8988T (cell line): ENCODE measurements around the gene CTBP2.
"Not testable (repeated sequence)": the region's sequence is repeated elsewhere in the genome, so short reads cannot be mapped to it uniquely, and the experiment has no call there.

ENCODE experiments used
- DNase-seq: peaks from one replicate; pipeline ENCODE4 v3.0.0; 2011

CTBP2 gene

GRCh38 chr10:125157505-125157904, 2.9 kb downstream of the CTBP2 start:
- DNase-seq: no peak

DNA sequence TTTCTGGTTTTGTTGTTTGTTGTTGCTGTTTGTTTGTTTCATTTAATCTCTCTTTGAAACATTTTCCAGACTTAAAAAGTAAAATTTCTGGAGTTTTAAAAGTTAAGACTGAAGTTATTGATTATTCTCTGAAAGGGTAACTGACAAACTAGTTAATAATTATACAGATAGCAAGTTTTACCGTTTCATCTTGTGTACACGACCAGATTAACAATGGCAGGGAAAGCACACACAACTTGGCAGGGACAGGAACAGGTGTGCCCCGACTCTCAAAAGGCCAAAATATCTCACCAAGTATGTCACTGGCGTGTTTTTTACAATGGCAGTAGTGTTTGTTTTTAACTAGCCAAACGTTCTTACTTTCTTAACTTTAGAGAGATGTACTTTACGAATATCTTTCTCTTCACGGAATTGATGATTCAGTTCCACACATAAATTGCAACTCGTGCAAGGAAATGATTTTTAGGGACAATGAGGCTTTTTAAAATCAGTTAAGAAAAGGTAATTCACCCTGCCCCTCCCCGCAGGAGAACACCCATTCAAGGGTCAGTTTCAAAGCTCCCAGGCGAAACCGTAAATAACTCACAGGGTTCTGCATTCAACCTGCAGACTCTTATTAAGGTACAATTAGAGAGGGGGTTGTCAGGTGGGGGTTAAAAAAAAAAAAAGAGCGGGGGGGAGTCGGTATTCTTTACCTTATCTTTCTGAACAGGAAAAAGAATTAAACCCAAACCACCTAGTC, 3.5 kb downstream of the CTBP2 start:
- no peak for DNase-seq

DNA sequence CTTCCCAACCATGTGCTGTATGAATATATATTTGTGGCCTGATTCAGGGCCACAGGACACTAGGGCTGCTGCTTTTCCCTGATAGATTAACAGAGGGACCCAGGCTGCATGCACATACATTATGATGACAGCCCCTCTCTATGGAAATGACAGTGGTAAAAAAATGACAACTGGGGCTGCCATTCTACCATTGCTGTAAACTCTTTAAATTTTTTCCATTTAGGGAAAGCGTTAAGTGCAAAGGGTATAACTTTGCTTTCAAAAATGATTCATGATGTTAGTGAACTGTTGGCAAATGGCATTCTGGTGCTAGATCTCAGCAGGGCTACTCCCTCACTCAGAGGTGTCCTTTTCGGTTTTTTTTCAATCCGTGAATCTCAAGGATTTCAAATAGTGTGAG, 4.2 kb downstream of the CTBP2 start:
- no peak for DNase-seq

DNA sequence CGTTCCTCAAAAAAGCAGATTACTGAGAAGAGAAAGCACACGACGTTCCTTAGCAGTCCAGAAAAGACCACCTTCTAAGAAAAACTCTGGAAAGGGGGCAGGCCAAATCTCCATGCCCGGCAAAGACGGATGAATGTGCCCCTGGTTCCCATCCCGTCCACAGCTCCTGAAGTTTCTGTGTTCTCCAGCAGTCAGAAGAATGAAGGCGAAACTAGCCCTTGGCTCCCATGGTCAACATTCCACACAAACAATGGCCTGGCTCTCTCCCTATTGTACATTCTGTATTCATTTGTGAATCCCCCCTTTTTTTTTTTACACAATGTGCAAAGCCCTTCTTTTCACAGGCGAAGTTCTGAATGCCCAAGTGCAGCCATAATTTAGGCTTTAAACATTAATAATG, 5.3 kb downstream of the CTBP2 start:
- no peak for DNase-seq

GRCh38 chr10:125154529-125154928, 5.8 kb downstream of the CTBP2 start:
- no peak for DNase-seq

DNA sequence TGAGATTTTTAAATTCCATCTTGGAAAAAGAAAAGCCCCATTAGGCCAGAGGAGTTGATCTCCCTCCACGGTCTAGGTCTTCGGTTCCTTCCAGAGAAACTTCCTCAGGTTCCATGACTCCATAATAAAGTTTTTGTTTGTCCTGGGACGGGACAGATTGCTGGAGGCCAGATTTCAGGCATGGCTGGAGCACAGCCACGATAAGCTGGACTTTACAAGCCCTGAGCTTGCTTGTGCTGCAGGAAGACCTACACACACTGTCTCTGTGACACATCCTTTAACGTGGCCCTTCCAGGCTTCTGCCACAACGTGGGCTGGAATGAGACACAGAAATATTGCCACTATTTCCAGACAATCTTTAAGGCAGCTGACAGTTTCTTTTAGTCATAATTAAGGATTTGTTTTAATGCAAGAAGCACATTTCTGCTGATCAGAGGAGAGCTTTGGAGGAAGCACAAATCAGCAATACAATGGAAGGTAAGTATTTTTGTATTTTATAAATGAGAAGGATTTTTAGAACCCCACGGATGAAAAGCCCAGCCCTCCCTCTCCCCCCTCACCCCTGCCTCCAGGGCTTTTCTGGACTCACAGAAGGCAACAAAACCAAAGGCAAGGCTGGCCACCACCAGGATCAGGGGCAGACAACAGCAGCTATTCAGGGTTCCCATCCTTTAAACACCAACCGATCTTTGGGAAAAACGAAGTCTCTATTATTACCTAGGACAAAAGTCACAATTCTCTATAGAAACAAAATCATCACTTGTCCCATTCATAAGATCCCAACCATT, 6.5 kb downstream of the CTBP2 start:
- no peak for DNase-seq

- no peak for DNase-seq
These were observed 7.7 kb downstream of the CTBP2 start for GRCh38 chr10:125152450-125153368.

GRCh38 chr10:125151553-125152449, 8.6 kb downstream of the CTBP2 start:
- DNase-seq: no peak

DNA sequence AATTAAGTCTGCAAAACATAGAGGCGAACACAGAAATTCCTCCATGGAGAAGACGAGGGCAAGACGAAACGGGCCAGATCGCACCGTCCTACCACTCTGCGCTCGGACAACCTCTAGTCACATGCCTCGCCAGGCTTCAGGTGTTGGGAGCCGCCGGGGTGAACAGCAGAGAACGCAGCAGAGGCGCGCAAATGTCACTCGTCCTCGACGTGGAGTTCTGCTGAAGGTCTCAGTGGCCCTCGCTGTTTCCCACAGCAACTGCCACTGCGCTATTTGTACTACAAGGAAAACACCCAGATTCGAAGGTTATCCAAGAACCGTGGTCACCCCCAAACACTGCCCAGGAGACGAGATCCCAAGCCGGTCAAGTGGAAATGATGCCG, 9.2 kb downstream of the CTBP2 start:
- no peak for DNase-seq

- DNase-seq: not testable (repeated sequence)
These were observed 9.8 kb downstream of the CTBP2 start for GRCh38 chr10:125150376-125151083.

DNA sequence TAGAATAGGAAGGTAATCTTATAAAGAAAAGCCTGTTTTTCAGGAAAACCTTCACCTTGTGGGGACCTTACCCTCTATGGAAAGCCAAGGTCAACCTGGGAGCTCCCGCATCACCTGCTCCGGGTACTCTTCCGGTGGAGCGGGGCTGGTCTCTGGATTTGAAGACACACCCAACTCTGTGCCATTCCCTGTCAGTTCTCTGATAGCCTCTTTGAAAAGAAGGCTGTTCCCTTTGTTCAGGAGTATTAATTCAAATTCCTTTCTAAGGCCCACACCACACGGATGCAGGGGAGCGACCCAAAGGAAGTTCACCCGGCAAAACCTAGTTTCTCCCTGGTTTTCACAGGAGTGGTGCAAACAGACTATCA, 10.7 kb downstream of the CTBP2 start:
- DNase-seq: no peak

GRCh38 chr10:125149036-125149679, 11.2 kb downstream of the CTBP2 start:
- DNase-seq: no peak

- DNase-seq: no peak
These were observed 11.8 kb downstream of the CTBP2 start for GRCh38 chr10:125148528-125148927.

DNA sequence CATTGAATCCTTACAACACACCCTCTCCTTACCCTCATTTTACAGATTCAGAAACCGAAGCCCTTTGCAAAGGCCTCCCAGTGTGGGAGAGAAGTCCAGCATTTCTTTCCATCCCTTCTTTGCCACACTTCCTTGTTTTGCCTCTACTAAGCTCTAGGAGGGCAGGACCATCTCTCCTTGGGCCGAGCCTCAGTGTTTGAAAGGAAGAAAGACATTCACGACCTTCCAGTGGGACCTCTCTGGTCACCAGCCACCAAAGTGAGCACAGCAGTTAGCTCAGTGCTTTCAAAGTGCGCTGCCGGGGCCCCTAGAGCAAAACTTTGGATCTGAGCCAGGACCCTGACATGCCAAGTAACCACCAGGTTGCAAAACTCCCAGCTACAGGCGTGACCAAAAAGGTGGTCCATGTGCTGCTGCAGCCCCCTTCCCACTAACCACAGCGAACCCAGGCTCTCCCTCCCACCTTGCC, 12.4 kb downstream of the CTBP2 start:
- DNase-seq: no peak

DNA sequence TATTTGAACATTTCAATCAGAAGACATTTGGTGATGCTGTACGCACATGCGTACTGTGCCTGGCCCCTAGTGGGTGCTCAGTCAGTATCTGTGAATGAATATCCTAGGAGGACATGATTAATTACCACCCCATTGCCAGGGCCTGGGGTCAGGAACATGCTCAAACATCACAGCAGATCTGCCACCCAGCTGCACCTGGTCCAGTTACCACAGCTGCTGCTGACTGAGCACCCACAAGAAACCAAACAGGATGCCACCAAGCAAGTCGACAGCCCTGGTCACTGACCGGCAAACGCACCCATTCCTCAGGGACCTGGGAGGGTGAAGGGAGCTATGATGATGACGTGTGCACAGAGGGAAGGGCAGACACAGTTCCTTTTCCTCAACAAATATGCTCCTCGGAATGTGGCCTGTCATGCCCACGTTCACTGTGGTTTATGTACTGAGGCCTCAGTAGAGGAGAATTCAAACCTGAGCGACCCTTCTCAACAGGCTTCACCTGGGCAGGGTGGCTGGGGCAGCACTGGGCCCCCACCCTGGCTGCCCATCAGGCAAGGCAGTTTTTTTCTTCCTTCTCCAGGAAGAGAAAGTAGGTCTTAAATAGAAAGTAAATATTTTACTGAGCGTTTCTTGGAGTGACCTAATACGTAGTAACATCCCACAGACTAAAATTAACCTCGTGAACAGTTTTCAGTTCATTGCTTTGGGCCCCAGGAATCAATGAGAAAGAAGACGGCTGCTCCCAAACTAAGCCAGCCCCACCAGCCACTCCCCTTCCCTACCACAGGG, 13.4 kb downstream of the CTBP2 start:
- no peak for DNase-seq

DNA sequence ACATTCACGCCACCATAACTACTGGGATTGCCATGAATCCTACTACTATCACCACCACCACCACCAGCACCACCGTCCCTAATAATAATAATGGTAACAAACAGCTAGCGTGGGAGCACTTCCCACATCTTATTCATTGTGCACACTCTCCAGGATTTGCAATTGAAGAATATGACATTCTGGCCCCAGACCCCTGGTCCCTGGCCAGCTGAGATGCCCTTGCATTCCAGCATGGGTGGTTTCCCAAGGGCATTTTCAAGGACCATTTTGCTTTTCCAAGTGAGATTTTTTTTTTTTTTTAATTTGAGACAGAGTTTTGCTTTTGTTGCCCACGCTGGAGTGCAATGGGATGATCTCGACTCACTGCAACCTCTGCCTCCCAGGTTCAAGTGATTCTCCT, 14.7 kb downstream of the CTBP2 start:
- no peak for DNase-seq

- DNase-seq: no peak
These were observed 15.4 kb downstream of the CTBP2 start for GRCh38 chr10:125144693-125145623.

DNA sequence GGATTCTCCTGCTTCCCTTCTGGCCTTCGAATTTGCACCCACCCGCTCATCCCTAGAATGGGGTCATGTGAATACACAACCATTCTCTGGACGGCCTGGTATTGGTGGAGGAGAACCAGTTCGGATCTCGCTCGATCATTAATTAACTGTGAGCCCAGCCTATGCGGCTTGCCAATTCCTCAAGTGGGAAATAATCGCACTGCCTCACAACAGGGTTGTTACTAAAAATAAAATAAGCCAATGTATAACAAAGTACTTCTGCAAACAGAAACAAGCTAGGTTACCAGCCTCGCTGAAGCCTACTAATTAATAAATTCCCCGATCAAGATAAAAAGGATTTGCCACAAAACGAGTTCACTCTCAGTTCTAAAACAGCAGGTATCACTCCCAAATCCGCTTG, 16.2 kb downstream of the CTBP2 start:
- no peak for DNase-seq

- DNase-seq: no peak
These were observed 17.4 kb downstream of the CTBP2 start for GRCh38 chr10:125142946-125143345.
